H1 (cell line): ENCODE data around the gene LTBP1. TPM values are rescaled to one million over a fixed set of nuclear protein-coding genes. Genes with fewer than 3 reads are reported as not detected.

Experiments
- CHD1 ChIP-seq: IDR thresholded peaks from 2 replicates; pipeline ENCODE4 v1.6.1; 2012; ENCODE audit warnings: low read depth, low read length, improper control_type of control experiment
- GTF2F1 ChIP-seq: IDR thresholded peaks from 2 replicates; pipeline ENCODE4 v1.6.1; 2012; ENCODE audit warnings: low read depth, low read length, improper control_type of control experiment, borderline replicate concordance
- KDM1A ChIP-seq: fragments of 200-600, 300-600 bp; sonication (generic); IDR thresholded peaks from 2 replicates; pipeline ENCODE4 v1.7.1; 2016; ENCODE audit warnings: mild to moderate bottlenecking, low read length, borderline replicate concordance
- POLR2A ChIP-seq, 2 experiments: IDR thresholded peaks; 1 replicate in 1 of 2; 2 replicates in 1 of 2; pipeline ENCODE4 v1.6.1; 2011; ENCODE audit warnings: low read depth in 2 of 2, low read length in 2 of 2, mild to moderate bottlenecking in 2 of 2; ENCODE audit errors: control extremely low read depth in 1 of 2
- TBP ChIP-seq: IDR thresholded peaks from 2 replicates; pipeline ENCODE4 v1.6.1; 2011; ENCODE audit warnings: low read depth, low read length, improper control_type of control experiment
- TEAD4 ChIP-seq: IDR thresholded peaks from 2 replicates; pipeline ENCODE4 v1.6.1; 2012; ENCODE audit warnings: low read depth, low read length, inconsistent platforms, mixed read lengths
- polyA plus RNA-seq, 7 experiments: library from polyadenylated mRNA; depleted of rRNA in 3 of 7; stranded (reverse) in 5 of 7; unstranded in 2 of 7; fragments of >200 nt in 5 of 7; fragments of 200-250 nt in 2 of 7; gene quantifications; 1 replicate in 5 of 7; 2 replicates in 1 of 7; 4 replicates in 1 of 7; pipeline versions ENCODE4 v1.2.1 to v1.2.3, GENCODE V29; 2011 to 2013; ENCODE audit warnings: missing spikeins in 2 of 7, mixed read lengths in 2 of 7
- total RNA-seq: library from RNA; stranded (reverse); fragmentation: NEBNext Ultra II Directional; extraction: Animal tissue kit (Norgen Biotek cat#: 25700); gene quantifications from 2 replicates; pipeline ENCODE4 v1.2.1, GENCODE V29; 2021
- TF ChIP-seq, protein P1 (sequence below): IDR thresholded peaks from 2 replicates; pipeline ENCODE4 v1.6.1; 2012; ENCODE audit warnings: inconsistent platforms

Gene LTBP1
- total and polyA plus RNA-seq, 2 of the 8 experiments (the other 6 are each of a cell fraction or from before 2014, with no cell fraction given): 15.4 to 24.7 TPM

DNA sequence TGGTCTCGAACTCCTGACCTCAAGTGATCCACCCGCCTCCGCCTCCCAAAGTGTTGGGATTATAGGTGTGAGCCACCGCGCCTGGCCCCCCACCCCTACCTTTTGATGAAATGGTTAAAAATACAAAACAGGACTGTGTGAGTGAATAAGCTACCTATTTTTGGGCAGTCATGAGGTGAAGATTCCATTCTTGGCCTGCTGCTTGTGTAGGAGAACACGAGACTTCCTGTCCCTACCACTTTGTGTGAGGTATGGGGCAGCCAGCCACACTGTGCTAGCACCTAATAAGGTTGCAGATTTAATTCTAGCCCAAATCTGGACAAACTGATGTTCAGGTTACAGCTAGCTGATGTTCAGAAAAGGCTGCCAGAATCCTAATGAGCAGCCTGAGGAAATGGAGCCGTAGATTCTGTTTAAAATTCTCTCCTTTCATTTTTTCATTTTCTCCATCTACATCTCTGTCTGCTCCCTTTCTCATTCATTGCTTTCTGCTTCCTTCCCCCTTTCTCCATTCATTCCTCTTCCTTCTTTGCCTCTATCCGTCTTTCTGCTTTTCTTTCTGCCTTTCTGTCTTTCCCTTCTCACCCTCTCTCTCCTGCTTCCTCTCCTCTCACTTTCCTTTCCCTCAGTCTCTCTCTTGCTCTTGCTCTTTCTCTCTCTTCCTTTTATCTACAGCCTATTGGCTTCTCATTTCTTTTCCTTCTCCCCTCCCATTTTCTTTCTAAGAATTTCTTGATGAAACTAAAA, 4.6 kb upstream of the LTBP1 start (continued):
- TF ChIP-seq GTF2F1: no peak
- TF ChIP-seq KDM1A: no peak
- no peak for TF ChIP-seq CHD1
- TF ChIP-seq TEAD4: no peak
- TF ChIP-seq TBP: no peak
- TF ChIP-seq POLR2A (IDR thresholded peaks at IDR 0.05; ENCODE audit: control extremely low read depth in 1 of 2, low read depth in 2 of 2, low read length in 2 of 2): no peak
- TF ChIP-seq, protein P1, sequence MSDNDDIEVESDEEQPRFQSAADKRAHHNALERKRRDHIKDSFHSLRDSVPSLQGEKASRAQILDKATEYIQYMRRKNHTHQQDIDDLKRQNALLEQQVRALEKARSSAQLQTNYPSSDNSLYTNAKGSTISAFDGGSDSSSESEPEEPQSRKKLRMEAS: no peak
- TF ChIP-seq, all 59 proteins: peak for 0
